OCI-LY1 (cell line): ENCODE results near the gene MERTK.
"Not testable (repeated sequence)": the region's sequence is repeated elsewhere in the genome, so short reads cannot be mapped to it uniquely, and the experiment has no call there.

Experiments
- H2AFZ ChIP-seq: fragments of 200-600 bp; sonication (generic), shearing (Covaris generic); 2 replicates; pipeline ENCODE4 v1.6.0; 2014; ENCODE audit warnings: antibody characterized with exemption, mild to moderate bottlenecking, low read length
- H3F3A ChIP-seq: fragments of 200-600 bp; sonication (generic), shearing (Covaris generic); 2 replicates; pipeline ENCODE4 v1.6.0; 2014; ENCODE audit warnings: mild to moderate bottlenecking, antibody characterized with exemption, low read length, moderate library complexity; ENCODE audit not compliant: insufficient read depth
- H3K27ac ChIP-seq: fragments of 200-600 bp; sonication (generic); 2 replicates; pipeline ENCODE4 v1.5.1; 2014; ENCODE audit warnings: low read length, mixed run types, mild to moderate bottlenecking, low read depth; ENCODE audit not compliant: poor library complexity, severe bottlenecking
- H3K27me3 ChIP-seq: fragments of 200-600 bp; sonication (generic); 2 replicates; pipeline ENCODE4 v1.6.0; 2014; ENCODE audit warnings: antibody characterized with exemption, mild to moderate bottlenecking, low read length, moderate library complexity; ENCODE audit not compliant: insufficient read depth
- H3K36me3 ChIP-seq: fragments of 200-600 bp; sonication (generic); 2 replicates; pipeline ENCODE4 v1.6.1; 2014; ENCODE audit warnings: mild to moderate bottlenecking, antibody characterized with exemption, low read length, moderate library complexity, mixed read lengths; ENCODE audit not compliant: insufficient read depth
- H3K4me1 ChIP-seq: fragments of 200-600 bp; sonication (generic); 2 replicates; pipeline ENCODE4 v1.5.1; 2014; ENCODE audit warnings: mild to moderate bottlenecking, low read length, moderate library complexity; ENCODE audit not compliant: insufficient read depth, severe bottlenecking
- H3K4me2 ChIP-seq: fragments of 200-600 bp; sonication (generic), shearing (Covaris generic); 2 replicates; pipeline ENCODE4 v1.6.1; 2014; ENCODE audit warnings: low read length
- H3K4me3 ChIP-seq: fragments of 200-600 bp; sonication (generic); 2 replicates; pipeline ENCODE4 v1.5.1; 2014; ENCODE audit warnings: low read length, low read depth, mild to moderate bottlenecking, mixed read lengths; ENCODE audit not compliant: poor library complexity, severe bottlenecking
- H3K79me2 ChIP-seq: fragments of 200-600 bp; shearing (Covaris generic); 2 replicates; pipeline ENCODE4 v1.6.1; 2016; ENCODE audit warnings: mixed run types, low read length, mixed read lengths; ENCODE audit not compliant: insufficient read depth
- H3K9ac ChIP-seq: fragments of 200-600 bp; sonication (generic), shearing (Covaris generic); 2 replicates; pipeline ENCODE4 v1.6.1; 2014; ENCODE audit warnings: mild to moderate bottlenecking, low read length, mixed read lengths
- H3K9me2 ChIP-seq: fragments of 200-600 bp; sonication (generic), shearing (Covaris generic); 2 replicates; pipeline ENCODE4 v1.6.1; 2014; ENCODE audit warnings: low read depth, mild to moderate bottlenecking, low read length, mixed read lengths
- H3K9me3 ChIP-seq: fragments of 200-600 bp; shearing (Covaris generic); 2 replicates; pipeline ENCODE4 v1.6.1; 2014; ENCODE audit warnings: low read length, mixed read lengths
- H4K20me1 ChIP-seq: fragments of 200-600 bp; sonication (generic), shearing (Covaris generic); 2 replicates; pipeline ENCODE4 v1.6.0; 2016; ENCODE audit warnings: mild to moderate bottlenecking, low read length; ENCODE audit not compliant: insufficient read depth
- CTCF ChIP-seq: fragments of 200-600 bp; sonication (generic), shearing (Covaris generic); IDR thresholded peaks from 2 replicates; pipeline ENCODE4 v1.5.1; 2017; ENCODE audit warnings: mild to moderate bottlenecking, antibody characterized with exemption, low read length, moderate library complexity, mixed read lengths
- EZH2 ChIP-seq: fragments of 200-600 bp; sonication (generic), shearing (Covaris generic); IDR thresholded peaks from 2 replicates; pipeline ENCODE4 v1.8.0; 2017; ENCODE audit warnings: borderline replicate concordance, mixed run types, mild to moderate bottlenecking, antibody characterized with exemption, low read length, moderate library complexity, mixed read lengths

The MERTK gene

GRCh38 chr2:111908578-111908977 lies 10.2 kb downstream of the MERTK start:
- TF ChIP-seq EZH2 (no peak), CTCF (no peak)
- H3K4me3 ChIP-seq = no peak overlapping the region
- no peaks in the 10 kb centered on the region for H4K20me1 ChIP-seq
- no peaks in the 10 kb centered on the region for H3K36me3 ChIP-seq
- no peak overlapping the region for H3K27ac ChIP-seq
- no peaks in the 10 kb centered on the region for H3F3A ChIP-seq
- no peaks in the 10 kb centered on the region for H3K9me3 ChIP-seq
- no peaks in the 10 kb centered on the region for H3K79me2 ChIP-seq
- H3K4me1 ChIP-seq = peaks cover 10% of the 10 kb centered on the region
- no peaks in the 10 kb centered on the region for H3K9me2 ChIP-seq
- H3K4me2 ChIP-seq = no peak overlapping the region
- no peak overlapping the region for H2AFZ ChIP-seq
- H3K27me3 ChIP-seq = no peaks in the 10 kb centered on the region
- H3K9ac ChIP-seq = no peak overlapping the region

- no peak overlapping the region for H2AFZ ChIP-seq
- no peaks in the 10 kb centered on the region for H4K20me1 ChIP-seq
- no peak overlapping the region for H3K4me2 ChIP-seq
- H3K36me3 ChIP-seq = no peaks in the 10 kb centered on the region
- no peak overlapping the region for H3K27ac ChIP-seq
- no peaks in the 10 kb centered on the region for H3K27me3 ChIP-seq
- no peaks in the 10 kb centered on the region for H3K9me3 ChIP-seq
- no peaks in the 10 kb centered on the region for H3F3A ChIP-seq
- H3K9ac ChIP-seq = no peak overlapping the region
- peaks cover 10% of the 10 kb centered on the region for H3K4me1 ChIP-seq
- no peaks in the 10 kb centered on the region for H3K9me2 ChIP-seq
- no peaks in the 10 kb centered on the region for H3K79me2 ChIP-seq
- no peak overlapping the region for H3K4me3 ChIP-seq
- TF ChIP-seq CTCF = no peak
- no peak for TF ChIP-seq EZH2
These were observed 10.7 kb downstream of the MERTK start for GRCh38 chr2:111909079-111909478.

GRCh38 chr2:111909997-111910396 lies 11.6 kb downstream of the MERTK start:
- not testable (repeated sequence) for H3K9me2 ChIP-seq, H3K4me3 ChIP-seq, H4K20me1 ChIP-seq, H3K4me2 ChIP-seq, H3K27ac ChIP-seq, H2AFZ ChIP-seq, H3K79me2 ChIP-seq, H3K36me3 ChIP-seq, H3K9me3 ChIP-seq, H3F3A ChIP-seq, H3K27me3 ChIP-seq, H3K9ac ChIP-seq
- peaks cover 10% of the 10 kb centered on the region for H3K4me1 ChIP-seq

- Histone ChIP-seq H3K79me2 (no peaks in the 10 kb centered on the region), H3K4me2 (no peak overlapping the region), H4K20me1 (no peaks in the 10 kb centered on the region)
These were observed 12.3 kb downstream of the MERTK start for GRCh38 chr2:111910609-111911277.

GRCh38 chr2:111911295-111911977 lies 13.0 kb downstream of the MERTK start:
- H3K79me2 ChIP-seq, H3K9ac ChIP-seq, H3K36me3 ChIP-seq: not testable (repeated sequence)

More at GRCh38 chr2:111910609-111911277, 12.3 kb downstream of the MERTK start:
- no peaks in the 10 kb centered on the region for H3K27me3 ChIP-seq
- H3K27ac ChIP-seq = no peak overlapping the region
- no peak overlapping the region for H3K4me3 ChIP-seq
- TF ChIP-seq EZH2 (no peak), CTCF (no peak)
- no peaks in the 10 kb centered on the region for H3F3A ChIP-seq
- H3K36me3 ChIP-seq = no peaks in the 10 kb centered on the region
- H3K4me1 ChIP-seq = peaks cover 10% of the 10 kb centered on the region
- H3K9me3 ChIP-seq = no peaks in the 10 kb centered on the region
- no peak overlapping the region for H2AFZ ChIP-seq
- no peak overlapping the region for H3K9ac ChIP-seq
- no peaks in the 10 kb centered on the region for H3K9me2 ChIP-seq

More at GRCh38 chr2:111911295-111911977, 13.0 kb downstream of the MERTK start:
- H3K4me3 ChIP-seq, H3K9me3 ChIP-seq, H2AFZ ChIP-seq, H3K4me1 ChIP-seq, H3K27me3 ChIP-seq, H3K27ac ChIP-seq, H3K9me2 ChIP-seq, H4K20me1 ChIP-seq, H3F3A ChIP-seq, H3K4me2 ChIP-seq: not testable (repeated sequence)
